ENCODE data around the gene MAGED2.

DNA sequence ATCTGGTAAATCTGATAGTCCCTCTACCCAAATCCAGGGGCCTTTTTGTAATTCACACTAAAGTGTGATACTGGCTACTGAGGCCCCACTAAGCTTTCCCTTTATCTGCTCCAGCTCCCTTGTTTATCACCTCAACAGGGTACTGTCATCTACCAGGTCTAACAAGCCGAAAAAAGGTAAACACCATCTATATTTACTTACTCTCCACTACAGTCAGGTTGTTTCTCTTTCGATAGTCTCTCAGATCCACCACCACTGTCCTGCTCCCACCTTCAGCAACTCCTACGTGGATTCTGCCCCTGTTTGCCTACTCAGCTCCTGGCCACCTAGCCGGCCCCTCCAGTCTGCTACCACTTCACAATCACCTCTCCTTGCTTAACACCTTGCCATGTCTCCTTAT lies 12.8 kb upstream of the MAGED2 start:
- TF ChIP-seq CTCF (IDR thresholded peaks at IDR 0.05) (no peak), POLR2A (IDR thresholded peaks at IDR 0.05) (no peak)
